IMR-90 (cell line): Measurements from ENCODE around the gene RB1. TPM values are rescaled to one million over a fixed set of nuclear protein-coding genes. Genes with fewer than 3 reads are reported as not detected.

Experiments used
- ATAC-seq: fragments of 200-7000 bp; cut with Tn5 transposase; 2 replicates; pipeline ENCODE4 v1.9.1; 2020; ENCODE audit warnings: low read depth, mild to moderate bottlenecking, moderate library complexity
- BruUV-seq: library from RNA; stranded (reverse); fragments of 400-500 nt; replicated peaks from 2 replicates; lab custom pipeline; 2021; lab: Mats Ljungman, UMichigan
- CTCF ChIA-PET: fragments of 300-600 bp; formaldehyde crosslinking; extraction: SDS; loops from one replicate; lab custom pipeline; 2021; ENCODE audit warnings: antibody characterized with exemption; lab: Yijun Ruan, JAX
- POLR2A ChIA-PET: fragments of 300-600 bp; sonication (Branson Sonifier 250); formaldehyde crosslinking; loops from one replicate; lab custom pipeline; 2022; ENCODE audit warnings: antibody characterized with exemption; ENCODE audit not compliant: unreplicated experiment; lab: Charles Lee
- DNase-seq: peaks from one replicate; pipeline ENCODE4 v3.0.0; 2013
- H2AFZ ChIP-seq: replicated peaks from 2 replicates; pipeline ENCODE3; 2013; ENCODE audit warnings: low read length, mild to moderate bottlenecking; ENCODE audit not compliant: poor library complexity
- H2AK5ac ChIP-seq: 2 replicates; pipeline ENCODE4 v1.6.1; 2013; ENCODE audit warnings: low read depth, low read length, inconsistent platforms
- H2AK9ac ChIP-seq: replicated peaks from 2 replicates; pipeline ENCODE3; 2013; ENCODE audit warnings: mild to moderate bottlenecking, low read depth, low read length, moderate library complexity; ENCODE audit not compliant: poor library complexity
- H2BK120ac ChIP-seq: 2 replicates; pipeline ENCODE4 v1.6.1; 2013; ENCODE audit warnings: low read depth, low read length, inconsistent platforms
- H2BK15ac ChIP-seq: 3 replicates; pipeline ENCODE4 v1.6.1; 2013; ENCODE audit warnings: low read depth, low read length, inconsistent platforms
- H2BK20ac ChIP-seq: 2 replicates; pipeline ENCODE4 v1.6.1; 2013; ENCODE audit warnings: low read depth, mild to moderate bottlenecking, inconsistent platforms, low read length, moderate library complexity
- H2BK5ac ChIP-seq: 2 replicates; pipeline ENCODE4 v1.6.1; 2013; ENCODE audit warnings: mild to moderate bottlenecking, low read depth, low read length, inconsistent platforms; ENCODE audit not compliant: poor library complexity, severe bottlenecking
- H3K14ac ChIP-seq: replicated peaks from 2 replicates; pipeline ENCODE4 v1.6.1; 2013; ENCODE audit warnings: low read depth, low read length, inconsistent platforms
- H3K18ac ChIP-seq: 2 replicates; pipeline ENCODE4 v1.6.1; 2013; ENCODE audit warnings: low read depth, low read length, control low read depth
- H3K23ac ChIP-seq: 2 replicates; pipeline ENCODE4 v1.6.1; 2013; ENCODE audit warnings: low read depth, low read length, inconsistent platforms
- H3K27ac ChIP-seq: 2 replicates; pipeline ENCODE4 v1.5.1; 2013; ENCODE audit warnings: mild to moderate bottlenecking, control low read depth, low read length; ENCODE audit not compliant: insufficient read depth
- H3K27me3 ChIP-seq: 2 replicates; pipeline ENCODE4 v1.6.1; 2013; ENCODE audit warnings: low read length; ENCODE audit not compliant: control insufficient read depth, insufficient read depth
- H3K36me3 ChIP-seq: 2 replicates; pipeline ENCODE4 v1.6.1; 2013; ENCODE audit warnings: low read length, mixed read lengths; ENCODE audit not compliant: control insufficient read depth, insufficient read depth
- H3K4ac ChIP-seq: 2 replicates; pipeline ENCODE4 v1.6.1; 2013; ENCODE audit warnings: low read depth, low read length, inconsistent platforms
- H3K4me1 ChIP-seq: 2 replicates; pipeline ENCODE4 v1.6.1; 2013; ENCODE audit warnings: low read length, mixed read lengths; ENCODE audit not compliant: control insufficient read depth, insufficient read depth
- H3K4me2 ChIP-seq: 2 replicates; pipeline ENCODE4 v1.6.1; 2013; ENCODE audit warnings: low read depth, mild to moderate bottlenecking, control low read depth, low read length, moderate library complexity
- H3K4me3 ChIP-seq: 2 replicates; pipeline ENCODE4 v1.5.1; 2013; ENCODE audit warnings: low read depth, mild to moderate bottlenecking, control low read depth, low read length, moderate library complexity; ENCODE audit not compliant: insufficient read depth
- H3K56ac ChIP-seq: 2 replicates; pipeline ENCODE4 v1.6.1; 2013; ENCODE audit warnings: low read length, inconsistent platforms; ENCODE audit not compliant: insufficient read depth; ENCODE audit errors: extremely low read depth
- H3K79me1 ChIP-seq, 2 experiments: 2 replicates each; pipeline ENCODE4 v1.6.1; 2013; ENCODE audit warnings: low read length in 2 of 2, inconsistent platforms in 1 of 2, low read depth in 1 of 2
- H3K9ac ChIP-seq: 2 replicates; pipeline ENCODE4 v1.6.1; 2013; ENCODE audit warnings: low read depth, low read length, control low read depth
- H3K9me1 ChIP-seq: 2 replicates; pipeline ENCODE4 v1.6.1; 2013; ENCODE audit warnings: low read length, inconsistent platforms; ENCODE audit not compliant: insufficient read depth
- H3K9me3 ChIP-seq: 2 replicates; pipeline ENCODE4 v1.6.1; 2013; ENCODE audit warnings: low read length; ENCODE audit not compliant: control insufficient read depth, insufficient read depth
- H4K20me1 ChIP-seq: 2 replicates; pipeline ENCODE4 v1.6.1; 2013; ENCODE audit warnings: low read length, inconsistent platforms; ENCODE audit not compliant: insufficient read depth
- H4K5ac ChIP-seq: 2 replicates; pipeline ENCODE4 v1.6.1; 2013; ENCODE audit warnings: mild to moderate bottlenecking, low read depth, low read length, control low read depth
- H4K8ac ChIP-seq, 2 experiments: 2 replicates each; pipeline ENCODE4 v1.6.1; 2013; ENCODE audit warnings: low read depth in 2 of 2, low read length in 2 of 2, control low read depth in 1 of 2, inconsistent platforms in 1 of 2
- H4K91ac ChIP-seq: 2 replicates; pipeline ENCODE4 v1.6.1; 2013; ENCODE audit warnings: low read depth, low read length, inconsistent platforms; ENCODE audit not compliant: insufficient read depth
- BHLHE40 ChIP-seq: fragments of 150-350 bp; IDR thresholded peaks from 2 replicates; pipeline ENCODE4 v1.6.1; 2016; ENCODE audit warnings: mild to moderate bottlenecking, low read depth, low read length
- CEBPB ChIP-seq: IDR thresholded peaks from 2 replicates; pipeline ENCODE4 v1.6.1; 2012; ENCODE audit warnings: low read depth, low read length, improper control_type of control experiment
- MXI1 ChIP-seq: IDR thresholded peaks from 2 replicates; pipeline ENCODE4 v1.6.1; 2012; ENCODE audit warnings: low read depth, mild to moderate bottlenecking, low read length, moderate library complexity, borderline replicate concordance
- WGBS, 2 experiments: methylation state at CpG; one replicate each; pipeline versions ENCODE4 v1.1.5 to v1.1.7; 2013; ENCODE audit warnings: missing lambda C conversion rate in 2 of 2; ENCODE audit not compliant: insufficient read length in 1 of 2; ENCODE audit errors: extremely low coverage in 2 of 2; 5-methylcytosine and 5-hydroxymethylcytosine counted together
- dilution Hi-C: fragments of 300-500 bp; cut with HindIII; formaldehyde crosslinking; loops from one replicate; pipeline ENCODE4 v1.14.3; 2018; ENCODE audit warnings: low sequenced_read_pairs; ENCODE audit not compliant: unreplicated experiment
- in situ Hi-C: fragments of 300-500 bp; cut with MboI; formaldehyde crosslinking; loops from 3 replicates; pipeline ENCODE4 v1.14.3; 2019; ENCODE audit warnings: low sequenced_read_pairs, inconsistent platforms, mixed read lengths
- intact Hi-C: fragments of 100-400 bp; cut with micrococcal nuclease; formaldehyde crosslinking; loops from 2 replicates; pipeline ENCODE4 v1.10.0; 2022
- polyA plus RNA-seq, 3 experiments: library from polyadenylated mRNA; depleted of rRNA; stranded (reverse); fragments of >200 nt; gene quantifications; 2 replicates each; pipeline ENCODE4 v1.2.3, GENCODE V29; 2012; ENCODE audit warnings: low replicate concordance in 1 of 3
- total RNA-seq: library from RNA; depleted of rRNA; stranded (reverse); fragments of >200 nt; gene quantifications from 2 replicates; pipeline ENCODE4 v1.2.3, GENCODE V29; 2012

RB1 gene
- total and polyA plus RNA-seq, 2 of the 4 experiments (the other 2 are of a cell fraction) = 11.4 to 15.4 TPM

DNA sequence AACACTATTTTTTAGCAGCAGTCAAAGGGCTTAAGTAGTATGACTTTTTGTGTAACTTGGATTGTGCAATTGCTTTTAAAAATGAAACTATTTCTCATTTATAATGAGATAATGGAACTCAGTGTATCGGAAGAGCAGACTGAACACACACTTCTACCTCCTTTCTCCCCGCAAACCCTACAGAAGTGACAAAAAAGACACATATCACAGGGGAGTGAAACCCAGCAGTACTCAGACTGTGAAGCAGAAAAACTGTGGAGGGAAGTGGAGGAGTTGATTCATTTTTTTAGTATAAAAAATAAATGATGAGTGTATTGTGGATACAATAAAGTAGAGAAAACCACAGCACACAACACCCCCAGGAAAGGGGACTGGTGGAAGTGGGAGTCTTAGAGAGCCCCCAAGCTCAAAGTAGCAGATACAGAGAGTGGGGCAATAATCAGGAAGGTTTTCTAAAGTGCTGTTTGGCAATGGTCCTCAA is 99.6 kb downstream of the RB1 start:
- H3K4me3 ChIP-seq = no peak overlapping the region
- H3K9me3 ChIP-seq = no peaks in the 10 kb centered on the region
- no peak overlapping the region for H2BK120ac ChIP-seq
- BruUV-seq = no TSS peak
- in situ Hi-C loops (no loop called here), intact Hi-C loops (no loop called here), dilution Hi-C loops (no loop called here)
- H3K9ac ChIP-seq = peak overlapping the region; percentile 56; the same call in 1 of the 2 replicates
- no peaks in the 10 kb centered on the region for H3K9me1 ChIP-seq
- no peak overlapping the region for H2AK9ac ChIP-seq
- peak overlapping the region; percentile 54; the same call in 1 of the 2 replicates for H3K27ac ChIP-seq
- no peak overlapping the region for H2BK20ac ChIP-seq
- H3K79me1 ChIP-seq = peaks cover 3 to 23% of the 10 kb centered on the region in 2 experiments; a peak in 2 of 4 replicates
- peak overlapping the region; percentile 54; the same call in 1 of the 2 replicates for H3K18ac ChIP-seq
- H4K5ac ChIP-seq = peak overlapping the region; percentile 90; the same call in 1 of the 2 replicates
- no CpG with 5 or more reads among the region's 2 CpGs for WGBS, 2 experiments
- no peaks in the 10 kb centered on the region for H3K27me3 ChIP-seq
- no peak overlapping the region for H4K8ac ChIP-seq
- H2BK5ac ChIP-seq = peak overlapping the region; percentile 20
- H3K4me2 ChIP-seq = peak overlapping the region; percentile 87
- H3K14ac ChIP-seq = no peak overlapping the region; the same call in 1 of the 2 replicates
- no peaks in the 10 kb centered on the region for H3K36me3 ChIP-seq
- DNase-seq = peak; percentile 18
- ATAC-seq = no peak
- no peak overlapping the region for H2BK15ac ChIP-seq
- no peak overlapping the region; the same call in 1 of the 2 replicates for H3K4ac ChIP-seq
- TF ChIP-seq MXI1 (no peak), CEBPB (peak; percentile 85), BHLHE40 (no peak)
- H3K4me1 ChIP-seq = peaks cover 5% of the 10 kb centered on the region; the same call in 1 of the 2 replicates
- peak overlapping the region; percentile 12; the same call in 1 of the 2 replicates for H4K91ac ChIP-seq
- POLR2A ChIA-PET = no interaction called here
- CTCF ChIA-PET = no interaction called here
- H3K56ac ChIP-seq = no peak overlapping the region
- H2AFZ ChIP-seq = no peak overlapping the region
- H2AK5ac ChIP-seq = no peak overlapping the region; the same call in 1 of the 2 replicates
- peak overlapping the region; percentile 85; the same call in 1 of the 2 replicates for H3K23ac ChIP-seq
- H4K20me1 ChIP-seq = no peaks in the 10 kb centered on the region
